Stimulated activated CD8-positive, alpha-beta memory T cell treated with anti-CD3 and anti-CD28 coated beads, Interleukin-7, amount 100 ng/mL, for 4 hours (primary cell): ENCODE results near the gene PXMP4.

Experiments
- DNase-seq, 2 donors: peaks; one replicate each; pipeline ENCODE4 v3.0.0-alpha.2; 2020; ENCODE audit warnings: low read depth in 2 of 2

The PXMP4 gene

DNA sequence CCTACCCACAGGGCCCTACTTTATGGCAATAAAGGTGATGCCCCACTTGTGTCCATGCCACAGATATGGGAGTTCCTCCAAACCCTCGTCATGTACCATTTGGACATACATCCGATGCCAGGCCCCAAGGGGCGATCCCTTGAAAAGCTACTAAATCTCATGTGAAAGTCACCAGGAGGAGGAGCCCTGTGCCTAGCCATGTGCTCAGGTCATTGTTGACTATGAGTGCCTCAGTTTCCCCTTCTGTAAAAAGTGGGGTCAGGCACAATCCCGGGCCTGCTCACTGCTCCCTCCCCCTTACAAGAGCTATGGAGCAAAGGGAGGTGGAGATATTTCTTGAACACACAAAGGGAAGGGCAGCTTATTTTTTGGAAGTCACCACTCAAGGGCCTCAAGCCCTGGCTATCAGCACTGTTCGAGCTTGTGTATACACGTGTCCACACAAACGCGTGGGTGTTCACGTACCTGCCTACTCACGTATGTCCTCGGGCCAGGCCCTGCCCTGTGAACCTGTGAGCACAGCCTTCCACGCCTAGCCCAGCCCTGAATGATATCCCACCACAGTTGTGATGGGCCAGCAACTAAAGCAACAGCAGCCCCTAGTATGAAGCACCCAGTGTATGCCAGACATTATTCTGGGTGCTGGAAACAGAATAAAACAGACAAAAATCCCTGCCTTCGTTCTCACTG, 51.5 kb downstream of the PXMP4 start:
- DNase-seq, result no peak

DNA sequence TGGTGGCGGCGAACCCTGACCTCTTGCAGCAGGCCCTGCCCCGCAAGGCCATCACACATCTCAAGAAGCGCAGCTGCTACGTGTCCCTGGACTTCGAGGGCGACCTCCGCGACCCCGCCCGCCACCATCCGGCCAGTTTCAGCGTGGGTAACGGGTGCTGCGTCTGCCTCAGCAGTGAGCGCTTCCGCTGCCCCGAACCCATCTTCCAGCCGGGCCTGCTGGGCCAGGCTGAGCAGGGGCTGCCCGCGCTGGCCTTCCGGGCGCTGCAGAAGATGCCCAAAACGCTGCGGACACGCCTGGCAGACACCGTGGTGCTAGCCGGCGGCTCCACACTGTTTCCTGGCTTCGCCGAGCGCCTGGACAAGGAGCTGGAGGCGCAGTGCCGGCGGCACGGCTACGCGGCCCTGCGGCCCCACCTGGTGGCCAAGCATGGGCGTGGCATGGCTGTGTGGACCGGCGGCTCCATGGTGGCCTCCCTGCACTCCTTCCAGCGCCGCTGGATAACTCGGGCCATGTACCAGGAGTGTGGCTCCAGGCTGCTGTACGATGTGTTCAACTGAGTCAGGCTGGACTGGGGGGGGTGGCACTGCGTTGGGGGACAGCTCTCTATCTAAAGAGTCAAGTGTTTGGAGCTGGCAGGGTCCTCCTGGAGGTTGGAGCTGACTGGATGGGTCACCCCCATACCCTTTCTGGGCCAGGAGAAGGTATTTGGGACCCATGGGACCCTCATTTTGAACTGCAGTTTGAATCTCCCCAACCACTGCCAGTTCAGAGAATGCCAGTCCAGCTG, 52.2 kb downstream of the PXMP4 start:
- DNase-seq, result peak; percentile 45 to 70

DNA sequence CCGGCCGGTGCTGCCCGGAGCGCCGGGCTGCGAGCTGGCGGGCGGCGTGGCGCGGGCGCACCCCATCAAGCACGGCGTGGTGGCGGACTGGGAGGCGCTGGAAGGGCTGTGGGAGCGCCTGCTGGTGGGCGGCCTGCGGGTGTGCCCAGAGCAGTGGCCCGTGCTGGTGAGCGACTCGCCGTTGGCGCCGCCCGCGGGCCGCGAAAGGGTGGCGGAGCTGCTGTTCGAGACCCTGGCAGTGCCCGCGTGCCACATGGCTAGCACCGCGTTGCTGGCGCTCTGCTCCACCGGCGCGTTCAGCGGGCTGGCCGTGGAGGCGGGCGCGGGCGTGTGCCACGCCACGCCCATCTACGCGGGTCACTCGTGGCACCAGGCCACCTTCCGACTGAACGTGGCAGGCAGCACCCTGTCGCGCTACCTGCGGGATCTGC, 52.9 kb downstream of the PXMP4 start:
- peak in 1 of 2 donors; percentile 45 for DNase-seq

GRCh38 chr20:33666293-33667244, 53.5 kb downstream of the PXMP4 start, which contains the start of gene ACTL10:
TSS of gene ACTL10 (plus strand) at chr20:33666943. CDS start at chr20:33667498, 555 bp downstream.
- peak; percentile 64 to 73 for DNase-seq

DNA sequence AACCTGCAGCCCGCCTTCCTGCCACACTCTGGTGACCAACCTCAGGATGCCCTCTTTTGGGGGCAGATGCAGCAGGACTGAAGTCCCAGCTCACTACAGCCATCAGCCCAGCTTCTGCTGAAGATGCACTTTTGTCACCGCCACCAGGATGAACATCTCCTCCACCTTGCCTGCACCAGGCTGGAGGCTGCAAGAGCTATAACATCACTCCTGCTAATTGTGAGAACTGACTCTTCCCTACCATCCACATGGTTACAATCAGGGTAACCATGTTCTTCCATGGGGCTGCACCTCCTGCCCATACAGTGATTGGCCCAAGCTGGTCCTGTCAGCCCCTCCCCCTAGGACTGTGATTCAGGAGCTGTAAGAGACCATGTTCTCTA, 55.4 kb downstream of the PXMP4 start:
- no peak for DNase-seq

DNA sequence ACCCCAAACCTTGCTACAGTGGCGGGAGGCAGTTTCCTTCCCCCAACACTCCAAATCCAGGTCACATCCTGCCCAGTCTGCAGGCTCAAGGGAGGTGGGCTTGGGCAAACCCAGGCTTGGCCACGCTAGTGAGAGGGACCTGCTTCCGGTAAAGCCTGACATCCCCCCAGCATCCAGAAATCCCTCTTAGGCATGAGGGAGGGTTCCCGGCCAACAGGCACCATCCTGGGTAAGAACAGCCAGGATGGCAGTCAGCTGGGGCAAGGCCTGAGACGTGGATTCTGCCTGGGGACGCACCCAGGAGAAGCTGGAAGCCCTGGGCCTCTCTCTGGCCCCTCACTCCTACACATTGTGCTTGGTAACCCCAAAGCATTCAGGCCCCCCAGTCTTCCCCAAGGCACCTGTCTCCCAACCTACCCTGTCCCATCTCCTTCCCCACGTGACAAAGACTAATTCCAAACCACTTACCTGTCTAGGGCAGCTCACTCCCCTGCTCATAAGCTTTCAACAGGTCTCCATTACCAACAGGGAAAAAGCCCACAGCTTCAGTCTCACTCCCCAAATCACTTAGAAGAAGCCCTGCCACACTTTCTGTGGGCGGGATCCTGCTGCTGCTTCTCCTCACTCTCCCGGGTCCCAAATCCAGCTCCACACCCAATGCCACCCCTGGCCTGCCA, 55.9 kb downstream of the PXMP4 start:
- no peak for DNase-seq

DNA sequence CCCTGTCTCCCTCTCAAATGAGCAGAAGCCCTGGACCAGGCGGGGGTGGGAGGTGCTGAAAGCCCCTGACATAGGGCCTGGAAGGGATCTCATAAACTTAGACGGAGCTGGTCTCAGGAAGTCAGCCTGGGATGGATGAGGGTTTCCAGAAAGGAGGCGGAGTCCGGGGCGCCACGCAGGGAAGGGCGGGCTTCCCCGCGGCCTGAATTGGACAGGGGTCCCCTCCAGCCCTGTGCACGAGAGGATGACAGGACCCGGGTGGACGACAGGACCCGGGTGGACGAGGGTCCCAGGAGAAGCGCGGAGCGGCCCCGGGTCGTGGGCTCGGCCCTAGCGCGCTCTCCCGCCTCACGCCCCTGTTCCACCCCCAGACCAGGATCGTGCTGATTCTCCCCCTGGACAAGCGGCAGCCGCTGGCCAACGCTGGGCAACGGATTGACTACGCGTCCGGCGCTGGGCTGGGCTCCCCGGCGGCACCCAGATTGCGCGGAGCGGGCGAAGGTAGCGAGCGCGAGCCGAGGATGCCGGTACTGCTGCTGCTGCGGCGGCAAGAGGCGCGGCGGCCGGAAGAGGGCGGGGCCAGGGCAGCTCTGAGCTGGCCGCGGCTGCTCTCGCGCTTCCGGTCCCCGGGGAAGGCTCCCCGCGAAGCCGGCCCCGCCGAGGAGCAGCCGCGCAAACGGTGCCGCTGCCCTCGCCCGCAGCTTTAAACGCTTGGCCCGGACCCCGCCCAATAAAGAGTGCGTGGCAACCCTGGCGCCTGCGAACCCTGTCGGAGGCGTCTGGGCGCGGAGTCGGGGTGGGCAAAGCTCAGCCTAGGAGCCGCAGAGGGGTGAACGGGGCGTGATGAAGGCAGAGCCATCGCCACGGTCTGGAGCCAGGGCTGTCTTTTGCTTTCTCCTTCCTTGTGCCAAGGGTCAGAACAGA, 56.7 kb downstream of the PXMP4 start:
- DNase-seq, result peak; percentile 44 to 81

GRCh38 chr20:33662172-33662571, 57.9 kb downstream of the PXMP4 start, which contains the start of gene C20orf144:
TSS of gene C20orf144 (plus strand) at chr20:33662327. CDS start at chr20:33662346, 19 bp downstream.
- no peak for DNase-seq

DNA sequence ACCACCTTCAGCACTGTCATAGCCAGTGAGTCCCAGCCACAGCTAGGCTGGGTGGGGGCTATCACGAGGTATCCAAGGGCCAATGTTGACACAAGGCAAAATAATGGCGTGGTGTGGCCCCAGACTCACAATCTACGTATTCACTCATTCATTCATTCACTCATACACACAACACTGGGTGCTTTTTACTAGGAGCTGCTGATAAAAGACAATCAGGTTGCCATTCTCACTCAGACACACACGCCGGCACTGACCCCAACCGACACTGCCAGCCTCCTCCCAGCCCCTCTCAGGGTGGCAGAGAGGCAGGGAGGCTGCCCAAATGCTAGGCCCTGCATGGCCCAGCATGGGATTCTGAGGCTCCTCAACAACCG, 59.4 kb downstream of the PXMP4 start:
- no peak for DNase-seq

- DNase-seq, result no peak
These were observed 60.0 kb downstream of the PXMP4 start for GRCh38 chr20:33660035-33660684.

GRCh38 chr20:33659341-33660034, 60.6 kb downstream of the PXMP4 start:
- DNase-seq, result no peak

GRCh38 chr20:33658929-33659328, 61.2 kb downstream of the PXMP4 start:
- DNase-seq, result no peak

- DNase-seq, result no peak
These were observed 61.6 kb downstream of the PXMP4 start for GRCh38 chr20:33658510-33658909.

GRCh38 chr20:33657704-33658095, 62.4 kb downstream of the PXMP4 start:
- DNase-seq, result no peak

DNA sequence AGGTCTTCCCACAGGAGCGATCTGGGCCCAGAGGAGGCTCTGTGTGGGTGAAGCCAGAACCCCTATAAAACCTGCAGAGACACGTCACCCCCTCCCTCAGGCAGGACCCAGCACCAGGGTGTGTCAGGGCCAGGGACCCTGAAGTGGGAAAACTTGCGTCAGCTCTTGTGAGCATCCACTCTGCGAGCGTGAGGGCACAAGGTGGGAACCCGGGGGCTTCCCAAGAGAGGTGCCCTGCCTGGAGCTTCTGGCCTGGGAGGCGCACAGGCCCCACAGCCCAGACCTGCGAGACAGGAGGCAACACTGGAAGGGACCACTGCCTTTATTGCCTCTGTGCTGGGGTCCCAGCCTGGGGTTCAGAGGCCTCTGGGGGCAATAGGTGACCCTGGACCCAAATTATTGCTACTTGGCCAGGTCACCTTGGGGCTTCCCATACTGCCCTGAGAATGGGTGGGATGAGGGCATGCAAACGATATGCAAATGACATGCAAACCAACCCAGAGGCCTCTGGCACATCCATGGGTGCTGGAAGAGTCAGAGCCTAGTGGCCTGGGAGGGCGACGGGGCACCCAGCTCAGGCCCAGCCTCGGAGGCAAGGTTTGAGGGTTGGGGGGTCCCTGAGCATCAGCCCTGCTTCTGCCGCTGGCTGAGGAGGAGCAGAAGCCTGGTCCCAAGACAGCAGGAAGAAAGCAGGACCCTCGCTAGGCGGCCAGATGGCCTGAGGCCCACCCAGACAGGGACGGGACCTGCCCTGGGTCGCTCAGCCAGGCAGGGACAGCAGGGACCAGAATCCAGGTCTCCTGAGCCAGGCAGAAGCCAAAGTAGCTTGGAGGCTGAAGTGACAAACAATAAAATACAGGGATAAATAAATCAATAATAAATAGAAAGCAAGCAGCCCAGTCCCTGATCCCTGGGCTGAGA, 63.1 kb downstream of the PXMP4 start:
- no peak for DNase-seq

GRCh38 chr20:33656010-33656782, 63.9 kb downstream of the PXMP4 start:
- DNase-seq, result no peak

- no peak for DNase-seq
These were observed 64.9 kb downstream of the PXMP4 start for GRCh38 chr20:33655164-33655563.
